Lower leg skin (tissue), 4 donors: ENCODE measurements around the gene MSMB. TPM values are rescaled to one million over a fixed set of nuclear protein-coding genes. Genes with fewer than 3 reads are reported as not detected.
"Not testable (repeated sequence)": the region's sequence is repeated elsewhere in the genome, so short reads cannot be mapped to it uniquely, and the experiment has no call there.

Source experiments
- DNase-seq, 2 donors: peaks; one replicate each; pipeline ENCODE4 v3.0.0-alpha.2; 2019; ENCODE audit warnings: low spot score in 2 of 2
- H3K4me3 ChIP-seq: fragments of 200-600 bp; sonication (generic); 2 replicates; pipeline ENCODE4 v1.5.1; 2017; ENCODE audit warnings: mild to moderate bottlenecking, low read depth; ENCODE audit not compliant: poor library complexity, severe bottlenecking
- CTCF ChIP-seq, 3 donors: fragments of 450-650 bp; IDR thresholded peaks; one replicate each; pipeline ENCODE4 v1.5.1; 2016; ENCODE audit warnings: antibody characterized with exemption in 3 of 3, mild to moderate bottlenecking in 3 of 3, moderate library complexity in 2 of 3
- POLR2A ChIP-seq, 2 donors: fragments of 450-650 bp; IDR thresholded peaks; one replicate each; pipeline ENCODE4 v1.6.1; 2016 to 2017; ENCODE audit warnings: antibody characterized with exemption in 2 of 2, mild to moderate bottlenecking in 1 of 2, moderate library complexity in 1 of 2
- WGBS, 2 donors: methylation state at CpG; one replicate each; pipeline ENCODE4 v1.1.5; 2018; 5-methylcytosine and 5-hydroxymethylcytosine counted together
- intact Hi-C: fragments of 100-400 bp; cut with DNase I; formaldehyde crosslinking; loops from one replicate; pipeline ENCODE4 v1.15.0; 2023; ENCODE audit warnings: low total_unique reads
- total RNA-seq, 4 donors: library from RNA; depleted of rRNA; stranded (reverse); fragments of >200 nt; gene quantifications; one replicate each; pipeline ENCODE4 v1.1.0, GENCODE V29; 2016

Gene MSMB
- total RNA-seq: 10 to 100 TPM in 2 of 4 donors, 1 to 10 TPM in 2; 5.5 to 46.7 (median 10.5) TPM

- DNase-seq: no peak
- H3K4me3 ChIP-seq: no peak within 1 kb of the TSS
- 84 to 87% methylated on average over 7 of the region's 7 CpGs for WGBS, 2 donors
- intact Hi-C loops: no loop called here
- TF ChIP-seq POLR2A (IDR thresholded peaks at IDR 0.05): no peak
- TF ChIP-seq CTCF (IDR thresholded peaks at IDR 0.05): no peak
These were observed at the start of gene MSMB for GRCh38 chr10:46046261-46046660. Gene MSMB (minus strand): TSS chr10:46046269. CDS start chr10:46046237, 32 bp downstream.

DNA sequence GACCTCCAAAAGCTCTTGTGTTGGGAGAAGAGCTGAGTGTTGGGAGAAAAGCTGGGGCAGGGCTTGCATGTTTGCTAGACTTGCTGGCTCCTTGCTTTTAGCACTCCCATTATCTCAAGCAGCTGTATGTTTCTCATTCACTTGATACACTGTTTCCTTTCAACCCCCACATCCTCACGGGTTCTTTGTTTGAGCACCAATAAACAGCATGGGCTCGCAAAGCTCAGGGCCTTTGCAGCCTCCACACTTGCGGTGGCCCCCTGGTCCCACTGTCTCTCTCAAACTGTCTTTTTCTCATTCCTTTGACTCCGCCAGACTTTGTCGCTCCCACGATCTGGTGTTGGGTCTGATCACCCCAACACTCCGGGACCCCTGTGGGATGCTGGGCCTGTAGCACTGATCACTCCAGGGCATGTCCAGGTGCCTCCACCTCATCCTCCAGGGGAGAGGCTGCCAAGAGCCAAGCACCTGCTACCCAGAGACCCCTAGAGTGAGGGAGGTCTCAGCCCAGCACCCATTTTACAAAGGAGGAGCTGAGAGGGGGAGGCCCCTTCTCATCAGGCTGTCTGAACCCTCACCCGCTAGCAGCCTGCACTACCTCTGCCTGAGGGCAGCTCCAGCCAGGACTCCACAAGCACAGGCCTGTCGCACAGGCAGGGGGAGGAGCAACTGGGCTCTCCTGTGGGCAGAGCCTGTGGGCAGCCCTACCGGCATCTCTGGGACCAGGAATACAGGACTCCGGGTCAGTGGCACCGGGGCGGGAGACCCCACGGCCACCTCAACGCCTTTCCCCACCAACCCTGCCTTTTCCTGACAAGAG is 49.1 kb upstream of the MSMB start:
- intact Hi-C loops: no loop called here
- TF ChIP-seq POLR2A (IDR thresholded peaks at IDR 0.05): no peak
- no peak for TF ChIP-seq CTCF (IDR thresholded peaks at IDR 0.05)
- DNase-seq: peak in 1 of 2 donors; percentile 79
- 80 to 81% methylated on average over 8 to 15 of the region's 15 CpGs for WGBS, 2 donors
- H3K4me3 ChIP-seq: no peak overlapping the region

- intact Hi-C loops: no loop called here
- peak in 1 of 2 donors; percentile 75 for DNase-seq
- no peak for TF ChIP-seq POLR2A (IDR thresholded peaks at IDR 0.05)
- TF ChIP-seq CTCF (IDR thresholded peaks at IDR 0.05): no peak
- no peak overlapping the region for H3K4me3 ChIP-seq
- WGBS, 2 donors: 86 to 88% methylated on average over 4 to 6 of the region's 6 CpGs
These were observed 48.1 kb upstream of the MSMB start for GRCh38 chr10:46094197-46094500.

DNA sequence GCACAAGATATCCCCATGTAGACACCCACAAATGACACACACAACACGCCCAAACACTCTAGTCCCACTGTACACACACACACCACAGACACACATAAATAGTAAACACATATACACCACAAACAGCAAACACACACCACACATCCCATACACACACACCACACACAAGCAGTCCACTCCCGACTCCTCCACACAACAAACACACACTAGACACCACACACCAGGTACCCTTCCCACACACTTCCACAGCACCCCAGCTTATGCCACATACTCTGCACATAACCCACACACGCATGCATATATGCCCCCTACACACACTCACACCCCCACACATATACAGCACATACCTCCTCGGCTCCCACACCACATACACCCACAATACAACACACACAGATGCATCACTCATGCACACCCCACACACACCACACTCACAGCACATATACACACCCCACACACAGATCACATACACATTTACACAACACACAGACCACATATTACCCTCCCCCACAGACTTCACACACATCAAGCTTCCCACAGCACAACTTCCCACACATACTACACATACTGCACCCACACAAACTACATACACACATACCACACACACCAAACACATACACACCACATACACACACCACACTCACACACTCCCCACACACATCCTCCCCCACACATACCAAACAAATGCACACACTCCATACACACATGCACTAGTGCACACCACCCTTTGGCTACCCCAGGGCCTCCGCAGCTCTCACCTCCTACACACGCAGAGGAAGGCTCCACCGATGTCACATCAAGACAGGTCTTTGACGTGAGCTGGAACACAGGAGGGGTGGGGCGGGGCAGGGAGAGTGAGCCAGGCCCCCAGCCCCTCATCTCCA is 47.5 kb upstream of the MSMB start:
- intact Hi-C loops, H3K4me3 ChIP-seq: not testable (repeated sequence)
- WGBS, 2 donors: 86% methylated on average over 9 of the region's 9 CpGs
- peak in 1 of 2 donors; percentile 40 for DNase-seq

- TF ChIP-seq CTCF (IDR thresholded peaks at IDR 0.05) (no peak), POLR2A (IDR thresholded peaks at IDR 0.05) (no peak)
- 37 to 42% methylated on average over 5 of the region's 5 CpGs for WGBS, 2 donors
- H3K4me3 ChIP-seq: no peak overlapping the region
- intact Hi-C loops: no loop called here
- DNase-seq: peak in 1 of 2 donors; percentile 21
These were observed 46.5 kb upstream of the MSMB start for GRCh38 chr10:46092524-46093081.
